Adrenal gland (tissue), 12 donors: ENCODE data around the gene TAF1B. TPM values are rescaled to one million over a fixed set of nuclear protein-coding genes. Genes with fewer than 3 reads are reported as not detected.

Source experiments
- DNase-seq, 7 donors: peaks; one replicate each; pipeline ENCODE4 v3.0.0-alpha.2; 2019 to 2020
- H3K27ac ChIP-seq, 5 donors: fragments of 200-600 bp; sonication (generic) in 4 of 5; 1 replicate in 3 of 5; 2 replicates in 2 of 5; pipeline versions ENCODE4 v1.5.1 to v1.8.0; 2016 to 2020; ENCODE audit warnings: mild to moderate bottlenecking in 1 of 5
- H3K27me3 ChIP-seq: fragments of 200-600 bp; 2 replicates; pipeline ENCODE4 v1.8.0; 2021
- H3K36me3 ChIP-seq, 2 donors: fragments of 200-600 bp; replicated peaks in 1 of 2; 1 replicate in 1 of 2; 2 replicates in 1 of 2; pipeline versions ENCODE4 v1.5.1 to v1.8.0; 2018 to 2022
- H3K4me1 ChIP-seq, 2 donors: fragments of 200-600 bp; replicated peaks in 1 of 2; 1 replicate in 1 of 2; 2 replicates in 1 of 2; pipeline versions ENCODE4 v1.5.1 to v1.8.0; 2018 to 2021
- H3K4me3 ChIP-seq, 4 donors: fragments of 200-600 bp; sonication (generic) in 3 of 4; one replicate each; pipeline ENCODE4 v1.5.1; 2016 to 2018
- H3K9me3 ChIP-seq, 3 donors: fragments of 200-600 bp; sonication (generic) in 1 of 3; replicated peaks in 1 of 3; 1 replicate in 2 of 3; 2 replicates in 1 of 3; pipeline versions ENCODE4 v1.5.1 to v1.8.0; 2016 to 2021
- POLR2A ChIP-seq, 2 donors: fragments of 450-650 bp; IDR thresholded peaks; one replicate each; pipeline ENCODE4 v1.6.1; 2017; ENCODE audit warnings: antibody characterized with exemption in 2 of 2, mild to moderate bottlenecking in 2 of 2, moderate library complexity in 1 of 2
- WGBS, 4 donors: extraction: QIAGEN DNeasy Blood & Tissue Kit in 2 of 4; methylation state at CpG; one replicate each; pipeline versions ENCODE4 v1.1.5 to v1.1.7; 2013 to 2017; 5-methylcytosine and 5-hydroxymethylcytosine counted together
- intact Hi-C, 2 donors: fragments of 100-400 bp; cut with DNase I; formaldehyde crosslinking; loops; one replicate each; pipeline versions ENCODE4 v1.14.1 to v1.15.0; 2022 to 2023
- polyA plus RNA-seq, 3 donors: library from polyadenylated mRNA; stranded (reverse); fragments of 200-250 nt in 2 of 3; fragments of 350-450 nt in 1 of 3; fragmentation: Illumina TruSeq in 1 of 3; extraction: RNeasy Lipid Tissue Mini Kit (QIAGEN cat#74804) in 1 of 3; gene quantifications; one replicate each; pipeline ENCODE4 v1.2.3, GENCODE V29; 2013 to 2014
- total RNA-seq, 9 donors: library from RNA; depleted of rRNA in 4 of 9; stranded (reverse); fragments of >200 nt in 4 of 9; fragments of 120-200 nt in 1 of 9; fragmentation: NEBNext Ultra II Directional in 1 of 9; extraction: Animal tissue kit (Norgen Biotek cat#: 25700) in 1 of 9; gene quantifications; one replicate each; pipeline versions ENCODE4 v1.1.0 to v1.2.4, GENCODE V29; 2013 to 2023
- TF ChIP-seq, protein P1 (sequence below), 6 experiments: fragments of 450-650 bp in 4 of 6; fragments of 200-600 bp in 2 of 6; sonication (generic) in 1 of 6; IDR thresholded peaks; 1 replicate in 5 of 6; 2 replicates in 1 of 6; pipeline versions ENCODE4 v1.5.1 to v1.8.0; 2016 to 2021; ENCODE audit warnings: antibody characterized with exemption in 6 of 6, mild to moderate bottlenecking in 2 of 6, moderate library complexity in 1 of 6
- donor health status: healthy with polysubstance abuse.
- donor health status: Bipolar disorder and iron deficiency.
- donor health status: DM: yes; HTN: yes; CAD: no.
- donor health status: DM: no; HTN: no; CAD: no.
- donor health status: DM: no; HTN: no; CAD: no.
- donor health status: DM: yes; HTN: yes; CAD: no.

Gene TAF1B
- total and polyA plus RNA-seq, 12 donors, result 3.1 to 21.6 (median 14.9) TPM

DNA sequence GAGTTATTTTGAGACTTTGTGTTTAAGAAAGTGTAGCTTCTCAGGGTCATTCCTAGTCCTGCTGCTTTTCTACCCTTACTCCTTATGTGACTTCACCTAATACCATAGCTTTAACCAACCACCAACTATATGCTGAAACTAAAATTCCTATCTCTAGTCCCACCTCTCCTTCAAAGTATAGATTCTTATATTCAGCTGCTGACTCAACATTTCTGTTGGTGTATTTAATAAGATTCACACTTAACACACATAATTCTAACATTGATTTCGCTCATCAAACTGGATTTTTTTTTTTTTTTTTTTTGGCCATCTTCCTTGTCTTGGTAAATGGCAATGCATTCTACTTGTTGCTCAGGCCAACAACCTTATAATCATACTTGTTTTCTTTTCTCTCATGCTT lies 30.1 kb downstream of the TAF1B start:
- no peak for DNase-seq
- 97 to 100% (median 98%) methylated on average over 1 of the region's 1 CpG for WGBS, 4 donors
- H3K9me3 ChIP-seq, result no peaks in the 10 kb centered on the region
- no peak overlapping the region for H3K4me3 ChIP-seq
- no peak overlapping the region for H3K27ac ChIP-seq
- intact Hi-C loops, result no loop called here
- H3K36me3 ChIP-seq, result peaks cover 0 to 24% of the 10 kb centered on the region in 2 donors
- H3K4me1 ChIP-seq, result no peaks in the 10 kb centered on the region
- no peaks in the 10 kb centered on the region for H3K27me3 ChIP-seq
- TF ChIP-seq, protein P1, sequence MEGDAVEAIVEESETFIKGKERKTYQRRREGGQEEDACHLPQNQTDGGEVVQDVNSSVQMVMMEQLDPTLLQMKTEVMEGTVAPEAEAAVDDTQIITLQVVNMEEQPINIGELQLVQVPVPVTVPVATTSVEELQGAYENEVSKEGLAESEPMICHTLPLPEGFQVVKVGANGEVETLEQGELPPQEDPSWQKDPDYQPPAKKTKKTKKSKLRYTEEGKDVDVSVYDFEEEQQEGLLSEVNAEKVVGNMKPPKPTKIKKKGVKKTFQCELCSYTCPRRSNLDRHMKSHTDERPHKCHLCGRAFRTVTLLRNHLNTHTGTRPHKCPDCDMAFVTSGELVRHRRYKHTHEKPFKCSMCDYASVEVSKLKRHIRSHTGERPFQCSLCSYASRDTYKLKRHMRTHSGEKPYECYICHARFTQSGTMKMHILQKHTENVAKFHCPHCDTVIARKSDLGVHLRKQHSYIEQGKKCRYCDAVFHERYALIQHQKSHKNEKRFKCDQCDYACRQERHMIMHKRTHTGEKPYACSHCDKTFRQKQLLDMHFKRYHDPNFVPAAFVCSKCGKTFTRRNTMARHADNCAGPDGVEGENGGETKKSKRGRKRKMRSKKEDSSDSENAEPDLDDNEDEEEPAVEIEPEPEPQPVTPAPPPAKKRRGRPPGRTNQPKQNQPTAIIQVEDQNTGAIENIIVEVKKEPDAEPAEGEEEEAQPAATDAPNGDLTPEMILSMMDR (IDR thresholded peaks at IDR 0.05), result no peak
- TF ChIP-seq POLR2A (IDR thresholded peaks at IDR 0.05), result no peak

DNA sequence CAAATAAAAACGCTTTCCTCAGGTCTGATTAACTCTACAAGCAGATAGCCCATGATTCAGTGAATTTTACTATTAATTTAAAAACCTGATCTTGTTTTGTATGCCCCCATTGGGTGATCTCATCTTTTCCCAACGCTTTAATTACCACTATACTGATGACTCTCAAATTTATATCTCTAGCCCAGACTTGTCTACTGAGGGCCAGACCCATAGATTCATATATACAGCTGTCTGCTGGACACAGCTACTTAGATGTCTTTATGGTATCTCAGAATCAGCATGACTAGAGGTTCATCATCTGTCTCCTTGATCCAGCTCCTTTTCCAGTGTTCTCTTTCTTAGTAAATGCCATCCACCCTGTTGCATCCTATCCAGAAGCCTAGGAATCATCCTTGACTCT lies 33.8 kb downstream of the TAF1B start:
- no peaks in the 10 kb centered on the region for H3K27me3 ChIP-seq
- no peak overlapping the region for H3K4me3 ChIP-seq
- no peaks in the 10 kb centered on the region for H3K9me3 ChIP-seq
- TF ChIP-seq POLR2A (IDR thresholded peaks at IDR 0.05), result no peak
- TF ChIP-seq, protein P1 (IDR thresholded peaks at IDR 0.05), result no peak
- no peak for DNase-seq
- H3K4me1 ChIP-seq, result no peaks in the 10 kb centered on the region
- 62 to 93% (median 80%) methylated on average over 2 of the region's 2 CpGs for WGBS, 4 donors
- intact Hi-C loops, result no loop called here
- H3K36me3 ChIP-seq, result peaks cover 0 to 16% of the 10 kb centered on the region in 2 donors
- no peak overlapping the region for H3K27ac ChIP-seq

DNA sequence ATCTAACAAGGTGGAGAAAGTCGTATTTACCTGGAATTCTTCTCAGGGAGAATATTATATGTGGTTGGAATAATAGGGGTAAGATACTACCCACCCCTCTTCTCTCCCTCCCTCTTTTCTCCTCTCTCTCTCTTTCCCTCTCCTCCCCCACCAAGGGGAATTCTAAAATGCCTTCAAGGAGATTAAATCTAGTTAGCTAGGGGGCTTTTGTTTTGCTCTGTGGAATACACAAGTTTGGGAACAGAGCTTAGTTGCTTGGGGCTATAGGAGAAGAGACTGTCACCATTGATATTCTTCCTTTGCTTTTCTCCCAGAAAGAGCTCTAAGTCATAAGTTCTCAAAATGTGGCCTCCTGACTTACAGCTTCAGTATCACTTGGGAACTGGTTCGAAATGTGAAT lies 34.5 kb downstream of the TAF1B start:
- Histone ChIP-seq H3K4me1 (no peaks in the 10 kb centered on the region), H3K36me3 (peaks cover 0 to 16% of the 10 kb centered on the region in 2 donors), H3K9me3 (no peaks in the 10 kb centered on the region), H3K4me3 (no peak overlapping the region), H3K27ac (no peak overlapping the region), H3K27me3 (no peaks in the 10 kb centered on the region)
- TF ChIP-seq, protein P1 (IDR thresholded peaks at IDR 0.05), result no peak
- no peak for TF ChIP-seq POLR2A (IDR thresholded peaks at IDR 0.05)
- DNase-seq, result no peak
- intact Hi-C loops, result no loop called here
- WGBS, 4 donors, result 94 to 100% (median 96%) methylated on average over 2 of the region's 2 CpGs

DNA sequence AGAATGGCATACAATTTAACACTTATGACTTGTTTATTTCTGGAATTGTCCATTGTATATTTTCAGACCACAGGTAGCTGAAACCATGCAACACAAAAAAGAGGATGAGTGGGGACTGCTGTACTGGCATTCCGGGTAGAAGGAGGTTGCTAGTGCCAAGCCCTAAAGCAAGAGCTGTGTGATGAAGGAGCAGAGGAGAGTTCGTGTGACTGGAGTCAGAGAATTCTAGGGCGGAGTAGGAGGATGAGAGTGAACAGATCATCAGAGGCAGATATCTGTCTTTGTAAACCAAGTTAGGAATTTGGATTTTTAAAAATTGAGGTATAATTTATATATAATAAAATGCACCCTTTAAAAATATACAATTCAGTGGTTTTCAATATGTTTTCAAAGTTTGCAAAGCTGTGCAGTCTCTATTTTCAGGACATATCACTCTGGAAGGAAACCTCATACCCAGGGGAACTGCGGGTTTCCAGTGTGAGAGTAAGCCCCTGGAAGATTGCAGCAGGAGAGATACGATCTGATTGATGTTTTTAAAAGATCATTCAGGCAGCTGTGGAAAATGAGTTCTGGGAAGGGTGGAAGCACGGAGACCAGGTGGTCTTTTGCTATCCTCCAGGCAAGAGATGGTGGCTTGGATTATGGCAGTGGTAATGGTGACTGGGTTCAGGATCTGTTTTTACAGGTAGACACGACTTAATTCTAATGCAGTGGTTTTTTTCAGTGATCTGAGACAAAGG lies 36.4 kb downstream of the TAF1B start:
- no peak for DNase-seq
- H3K27ac ChIP-seq, result no peak overlapping the region
- no peak overlapping the region for H3K4me3 ChIP-seq
- H3K27me3 ChIP-seq, result no peaks in the 10 kb centered on the region
- H3K9me3 ChIP-seq, result no peaks in the 10 kb centered on the region
- peaks cover 0 to 16% of the 10 kb centered on the region in 2 donors for H3K36me3 ChIP-seq
- no peak for TF ChIP-seq POLR2A (IDR thresholded peaks at IDR 0.05)
- TF ChIP-seq, protein P1 (IDR thresholded peaks at IDR 0.05), result no peak
- peaks cover 0 to under 1% of the 10 kb centered on the region in 2 donors for H3K4me1 ChIP-seq
- intact Hi-C loops, result no loop called here
- WGBS, 4 donors, result 82 to 90% (median 89%) methylated on average over 7 of the region's 7 CpGs
